B cell (primary cell): ENCODE results near the gene CERT1. TPM values are rescaled to one million over a fixed set of nuclear protein-coding genes. Genes with fewer than 3 reads are reported as not detected.

Experiments
- ATAC-seq: fragments of 200-7000 bp; cut with Tn5 transposase; one replicate; pipeline ENCODE4 v1.10.0; 2021; ENCODE audit warnings: low read depth, mild to moderate bottlenecking, moderate number of reproducible peaks, moderate library complexity
- CTCF ChIA-PET: fragments of 350-600 bp; sonication (Branson Sonifier 250); formaldehyde crosslinking; loops from one replicate; lab custom pipeline; 2021; ENCODE audit warnings: antibody characterized with exemption, inconsistent platforms; lab: Charles Lee
- POLR2A ChIA-PET: fragments of 350-600 bp; sonication (Branson Sonifier 250); formaldehyde crosslinking; loops from one replicate; lab custom pipeline; 2021; ENCODE audit warnings: antibody characterized with exemption; lab: Charles Lee
- DNase-seq: peaks from one replicate; pipeline ENCODE4 v3.0.0; 2013
- H2AFZ ChIP-seq: 2 replicates; pipeline ENCODE4 v1.6.1; 2012; ENCODE audit warnings: mild to moderate bottlenecking, low read depth, low read length; ENCODE audit not compliant: insufficient read depth, poor library complexity, severe bottlenecking
- H3K27ac ChIP-seq, 2 donors: 1 replicate in 1 of 2; 2 replicates in 1 of 2; pipeline ENCODE4 v1.5.1; 2012 to 2013; ENCODE audit warnings: low read length in 2 of 2, mild to moderate bottlenecking in 2 of 2, moderate library complexity in 1 of 2
- H3K27me3 ChIP-seq, 4 experiments: fragments of 200-600 bp in 1 of 4; sonication (generic) in 1 of 4; replicated peaks in 1 of 4; 1 replicate in 2 of 4; 2 replicates in 2 of 4; pipeline versions ENCODE4 v1.6.1 to v1.7.0; 2013 to 2016; ENCODE audit warnings: low read length in 3 of 4, mild to moderate bottlenecking in 2 of 4, mixed read lengths in 1 of 4, moderate library complexity in 1 of 4; ENCODE audit not compliant: insufficient read depth in 4 of 4, control insufficient read depth in 3 of 4; ENCODE audit errors: control extremely low read depth in 1 of 4
- H3K36me3 ChIP-seq, 2 experiments: replicated peaks in 1 of 2; 1 replicate in 1 of 2; 2 replicates in 1 of 2; pipeline versions ENCODE4 v1.6.1 to v1.7.1; 2013; ENCODE audit warnings: low read length in 1 of 2; ENCODE audit not compliant: insufficient read depth in 2 of 2, control insufficient read depth in 1 of 2; ENCODE audit errors: control extremely low read depth in 1 of 2, extremely low read depth in 1 of 2
- H3K4me1 ChIP-seq, 2 donors: fragments of 200-600 bp in 1 of 2; sonication (generic) in 1 of 2; 1 replicate in 1 of 2; 2 replicates in 1 of 2; pipeline versions ENCODE4 v1.5.1 to v1.6.1; 2013 to 2017; ENCODE audit warnings: low read length in 2 of 2; ENCODE audit not compliant: control insufficient read depth in 2 of 2, insufficient read depth in 2 of 2
- H3K4me2 ChIP-seq: replicated peaks from 2 replicates; pipeline ENCODE3; 2012; ENCODE audit warnings: mild to moderate bottlenecking, low read depth, low read length; ENCODE audit not compliant: poor library complexity, severe bottlenecking
- H3K4me3 ChIP-seq, 5 experiments: fragments of 200-600 bp in 1 of 5; sonication (generic) in 1 of 5; 1 replicate in 3 of 5; 2 replicates in 2 of 5; pipeline versions ENCODE4 v1.5.1 to v1.7.0; 2011 to 2016; ENCODE audit warnings: low read length in 4 of 5, mild to moderate bottlenecking in 4 of 5, low read depth in 2 of 5, control low read depth in 1 of 5, moderate library complexity in 1 of 5; ENCODE audit not compliant: insufficient read depth in 1 of 5; ENCODE audit errors: control extremely low read depth in 1 of 5, extremely low read depth in 1 of 5
- H3K79me2 ChIP-seq: fragments of 200-600 bp; sonication (generic); one replicate; pipeline ENCODE4 v1.6.0; 2016; ENCODE audit warnings: low read length; ENCODE audit not compliant: control insufficient read depth, insufficient read depth
- H3K9ac ChIP-seq: fragments of 200-600 bp; sonication (generic); 2 replicates; pipeline ENCODE4 v1.6.1; 2017; ENCODE audit warnings: mild to moderate bottlenecking, low read length, moderate library complexity
- H3K9me3 ChIP-seq, 3 donors: one replicate each; pipeline versions ENCODE4 v1.6.1 to v1.7.1; 2013; ENCODE audit warnings: low read length in 2 of 3; ENCODE audit not compliant: control insufficient read depth in 2 of 3, insufficient read depth in 1 of 3; ENCODE audit errors: control extremely low read depth in 1 of 3
- H4K20me1 ChIP-seq: 2 replicates; pipeline ENCODE4 v1.6.0; 2012; ENCODE audit warnings: mild to moderate bottlenecking, low read length; ENCODE audit not compliant: insufficient read depth, control insufficient read depth, poor library complexity, severe bottlenecking
- H3K27ac Mint-ChIP-seq: one replicate; pipeline ENCODE4 v1.8.0; 2021; ENCODE audit warnings: mixed read lengths
- H3K27me3 Mint-ChIP-seq: one replicate; pipeline ENCODE4 v1.8.0; 2021; ENCODE audit warnings: mixed read lengths
- H3K4me1 Mint-ChIP-seq: one replicate; pipeline ENCODE4 v1.8.0; 2021; ENCODE audit warnings: mixed read lengths
- H3K4me3 Mint-ChIP-seq: one replicate; pipeline ENCODE4 v1.8.0; 2021; ENCODE audit warnings: mixed read lengths
- H3K9me3 Mint-ChIP-seq: one replicate; pipeline ENCODE4 v1.8.0; 2022; ENCODE audit warnings: mixed read lengths; ENCODE audit not compliant: insufficient read depth
- CTCF ChIP-seq: fragments of 200-600 bp; IDR thresholded peaks from one replicate; pipeline ENCODE4 v1.8.0; 2022; ENCODE audit warnings: antibody characterized with exemption, mild to moderate bottlenecking
- EZH2 ChIP-seq: IDR thresholded peaks from 2 replicates; pipeline ENCODE4 v1.6.1; 2012; ENCODE audit warnings: borderline replicate concordance, low read depth, mild to moderate bottlenecking, moderate library complexity, low read length; ENCODE audit not compliant: insufficient read depth, poor library complexity, severe bottlenecking
- WGBS: methylation state at CpG from one replicate; pipeline ENCODE4 v1.1.5; 2013; ENCODE audit warnings: missing lambda C conversion rate; ENCODE audit not compliant: insufficient coverage; 5-methylcytosine and 5-hydroxymethylcytosine counted together
- intact Hi-C: fragments of 100-400 bp; cut with micrococcal nuclease; formaldehyde crosslinking; loops from one replicate; pipeline ENCODE4 v1.10.0; 2022
- polyA plus RNA-seq: library from polyadenylated mRNA; depleted of rRNA; stranded (reverse); fragments of >200 nt; gene quantifications from 2 replicates; pipeline ENCODE4 v1.2.3, GENCODE V29; 2012
- total RNA-seq, 2 donors: library from RNA; stranded (reverse); fragments of 120-200 nt in 1 of 2; gene quantifications; 1 replicate in 1 of 2; 2 replicates in 1 of 2; pipeline versions ENCODE4 v1.2.3 to v1.2.4, GENCODE V29; 2013 to 2022

Gene CERT1
- total and polyA plus RNA-seq, 2 donors (not counting 1 experiment from before 2014, with no cell fraction given), result 13.7 to 60.5 TPM

DNA sequence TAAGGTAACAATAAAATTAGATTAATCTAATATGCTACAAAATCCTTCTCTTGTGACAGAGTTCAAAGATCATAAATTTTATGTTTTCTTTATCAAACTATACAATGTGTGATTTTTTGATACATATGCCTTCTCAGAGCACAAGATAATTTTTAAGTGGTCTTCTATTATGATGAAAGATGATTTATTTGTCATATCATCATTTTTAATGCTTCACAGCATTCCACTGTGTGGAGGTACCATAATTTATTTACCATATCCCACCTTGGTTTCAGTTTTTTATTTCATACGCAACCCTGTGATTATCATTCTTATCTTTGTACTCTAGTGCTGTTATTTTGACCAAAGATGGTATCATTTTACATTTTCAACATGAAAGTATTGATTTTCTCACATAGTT, 41.9 kb upstream of the CERT1 start:
- TF ChIP-seq CTCF (no peak), EZH2 (no peak)
- Mint-ChIP-seq H3K27me3 (no peaks in the 10 kb centered on the region), H3K4me3 (no peak overlapping the region), H3K27ac (no peak overlapping the region), H3K4me1 (peaks cover 16% of the 10 kb centered on the region), H3K9me3 (no peaks in the 10 kb centered on the region)
- Histone ChIP-seq H3K4me3 (no peak overlapping the region), H3K27me3 (no peaks in the 10 kb centered on the region), H3K27ac (no peak overlapping the region), H3K79me2 (peaks cover 13% of the 10 kb centered on the region), H3K36me3 (peaks cover 6 to 8% of the 10 kb centered on the region in 2 experiments), H3K9me3 (no peaks in the 10 kb centered on the region), H3K4me2 (no peak overlapping the region), H2AFZ (no peak overlapping the region), H4K20me1 (no peaks in the 10 kb centered on the region), H3K4me1 (no peaks in the 10 kb centered on the region), H3K9ac (no peak overlapping the region)
- WGBS, result no CpG with 5 or more reads among the region's 1 CpG
- POLR2A ChIA-PET, result no interaction called here
- DNase-seq, result no peak
- intact Hi-C loops, result no loop called here
- ATAC-seq, result no peak
- CTCF ChIA-PET, result no interaction called here

GRCh38 chr5:75552764-75553163, 41.3 kb upstream of the CERT1 start:
- TF ChIP-seq CTCF (no peak), EZH2 (no peak)
- Mint-ChIP-seq H3K9me3 (no peaks in the 10 kb centered on the region), H3K27me3 (no peaks in the 10 kb centered on the region), H3K4me3 (no peak overlapping the region), H3K27ac (no peak overlapping the region), H3K4me1 (peaks cover 16% of the 10 kb centered on the region)
- WGBS, result no CpG with 5 or more reads among the region's 2 CpGs
- ChIA-PET CTCF (interaction anchor here (0.9 kb wide), 1 partner anchor 212 kb away, joined by 3 read pairs; no protein-coding TSS in a partner anchor), POLR2A (no interaction called here)
- ATAC-seq (no peak), DNase-seq (no peak)
- Histone ChIP-seq H2AFZ (no peak overlapping the region), H3K27me3 (no peaks in the 10 kb centered on the region), H3K4me3 (no peak overlapping the region), H3K27ac (no peak overlapping the region), H3K4me2 (no peak overlapping the region), H3K36me3 (peaks cover 4 to 6% of the 10 kb centered on the region in 2 experiments), H3K9ac (no peak overlapping the region), H3K9me3 (no peaks in the 10 kb centered on the region), H3K4me1 (no peaks in the 10 kb centered on the region), H3K79me2 (peaks cover 10% of the 10 kb centered on the region), H4K20me1 (no peaks in the 10 kb centered on the region)
- intact Hi-C loops, result no loop called here
